NB4 (cell line): ENCODE results near the gene LCNL1.

Experiments used
- DNase-seq: peaks from one replicate; pipeline ENCODE4 v3.0.0; 2010; ENCODE audit warnings: low read depth
- H3K4me3 ChIP-seq: one replicate; pipeline ENCODE4 v1.5.1; 2011; ENCODE audit warnings: mild to moderate bottlenecking, low read depth, low read length, moderate library complexity
- MYC ChIP-seq: IDR thresholded peaks from 2 replicates; pipeline ENCODE4 v1.6.1; 2011; ENCODE audit warnings: low read depth, low read length
- POLR2A ChIP-seq: IDR thresholded peaks from 2 replicates; pipeline ENCODE4 v1.6.1; 2011; ENCODE audit warnings: mild to moderate bottlenecking; ENCODE audit not compliant: insufficient read length; ENCODE audit errors: extremely low read depth
- TF ChIP-seq, protein P1 (sequence below): IDR thresholded peaks from one replicate; pipeline ENCODE4 v1.5.1; 2012; ENCODE audit warnings: low read depth, low read length
- TF ChIP-seq, protein P2 (sequence below): IDR thresholded peaks from 2 replicates; pipeline ENCODE4 v1.6.1; 2011; ENCODE audit warnings: low read depth, low read length

LCNL1 gene

DNA sequence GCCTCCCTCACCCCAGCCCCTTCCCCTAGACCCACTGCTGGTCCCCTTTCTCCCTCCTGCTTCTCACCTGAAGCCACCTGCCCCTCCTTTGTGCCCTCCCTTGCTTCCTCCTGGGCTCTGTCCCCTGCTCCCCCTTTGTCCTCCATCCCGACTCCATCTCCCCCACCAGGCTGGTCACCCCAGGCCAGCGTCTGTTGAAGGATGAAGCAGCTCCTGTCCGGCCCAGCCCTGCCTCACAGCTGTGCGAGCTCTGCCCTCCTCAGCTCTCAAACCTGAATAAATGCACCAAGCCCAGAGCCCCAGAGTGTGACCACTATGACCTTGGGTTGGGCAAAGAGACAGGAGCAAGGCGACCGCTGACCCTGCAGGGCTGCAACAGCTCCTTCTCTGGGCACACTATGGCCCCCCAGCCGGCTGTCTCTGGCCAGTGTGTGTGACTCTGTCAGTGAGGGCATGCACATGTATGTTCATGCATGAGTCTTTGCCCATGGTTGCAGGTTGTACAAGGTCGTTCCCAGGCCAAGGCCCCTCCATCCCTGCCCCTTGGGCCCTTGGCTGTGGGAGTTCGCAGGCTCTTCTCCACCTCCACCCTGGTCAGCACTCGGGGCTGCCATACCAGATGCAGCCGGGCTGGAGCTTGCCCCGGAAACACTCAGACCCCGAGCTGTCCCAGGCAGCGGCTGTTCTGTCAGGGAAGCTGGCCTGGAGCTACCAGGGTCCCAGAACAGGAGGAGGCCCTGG, 27.4 kb upstream of the LCNL1 start:
- no peak for DNase-seq
- TF ChIP-seq MYC, result no peak
- TF ChIP-seq, protein P1, sequence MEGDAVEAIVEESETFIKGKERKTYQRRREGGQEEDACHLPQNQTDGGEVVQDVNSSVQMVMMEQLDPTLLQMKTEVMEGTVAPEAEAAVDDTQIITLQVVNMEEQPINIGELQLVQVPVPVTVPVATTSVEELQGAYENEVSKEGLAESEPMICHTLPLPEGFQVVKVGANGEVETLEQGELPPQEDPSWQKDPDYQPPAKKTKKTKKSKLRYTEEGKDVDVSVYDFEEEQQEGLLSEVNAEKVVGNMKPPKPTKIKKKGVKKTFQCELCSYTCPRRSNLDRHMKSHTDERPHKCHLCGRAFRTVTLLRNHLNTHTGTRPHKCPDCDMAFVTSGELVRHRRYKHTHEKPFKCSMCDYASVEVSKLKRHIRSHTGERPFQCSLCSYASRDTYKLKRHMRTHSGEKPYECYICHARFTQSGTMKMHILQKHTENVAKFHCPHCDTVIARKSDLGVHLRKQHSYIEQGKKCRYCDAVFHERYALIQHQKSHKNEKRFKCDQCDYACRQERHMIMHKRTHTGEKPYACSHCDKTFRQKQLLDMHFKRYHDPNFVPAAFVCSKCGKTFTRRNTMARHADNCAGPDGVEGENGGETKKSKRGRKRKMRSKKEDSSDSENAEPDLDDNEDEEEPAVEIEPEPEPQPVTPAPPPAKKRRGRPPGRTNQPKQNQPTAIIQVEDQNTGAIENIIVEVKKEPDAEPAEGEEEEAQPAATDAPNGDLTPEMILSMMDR, result no peak
- no peak for TF ChIP-seq POLR2A
- TF ChIP-seq, protein P2, sequence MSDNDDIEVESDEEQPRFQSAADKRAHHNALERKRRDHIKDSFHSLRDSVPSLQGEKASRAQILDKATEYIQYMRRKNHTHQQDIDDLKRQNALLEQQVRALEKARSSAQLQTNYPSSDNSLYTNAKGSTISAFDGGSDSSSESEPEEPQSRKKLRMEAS, result no peak
- no peak overlapping the region for H3K4me3 ChIP-seq

DNA sequence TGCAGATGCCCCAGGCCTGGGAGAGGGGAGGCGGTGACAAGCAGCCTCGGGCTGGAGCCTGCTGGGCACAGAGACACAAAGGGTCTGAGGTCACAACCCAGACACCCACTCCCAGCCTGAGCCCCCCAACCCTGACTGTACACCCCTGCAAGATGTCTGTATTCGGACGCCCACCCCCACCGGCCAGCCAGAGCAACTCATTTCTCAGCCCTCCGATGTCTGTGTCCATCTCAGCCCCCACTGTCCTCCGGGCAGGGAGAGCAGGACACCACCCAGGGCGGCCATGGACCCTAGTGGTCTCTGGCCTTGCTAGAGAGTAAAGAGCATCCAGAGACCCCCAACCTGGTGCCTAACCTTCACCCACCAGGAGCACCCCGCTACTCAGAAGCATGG, 26.9 kb upstream of the LCNL1 start:
- TF ChIP-seq POLR2A, result no peak
- TF ChIP-seq MYC, result no peak
- TF ChIP-seq, protein P1, result no peak
- TF ChIP-seq, protein P2, result no peak
- H3K4me3 ChIP-seq, result no peak overlapping the region
- no peak for DNase-seq

DNA sequence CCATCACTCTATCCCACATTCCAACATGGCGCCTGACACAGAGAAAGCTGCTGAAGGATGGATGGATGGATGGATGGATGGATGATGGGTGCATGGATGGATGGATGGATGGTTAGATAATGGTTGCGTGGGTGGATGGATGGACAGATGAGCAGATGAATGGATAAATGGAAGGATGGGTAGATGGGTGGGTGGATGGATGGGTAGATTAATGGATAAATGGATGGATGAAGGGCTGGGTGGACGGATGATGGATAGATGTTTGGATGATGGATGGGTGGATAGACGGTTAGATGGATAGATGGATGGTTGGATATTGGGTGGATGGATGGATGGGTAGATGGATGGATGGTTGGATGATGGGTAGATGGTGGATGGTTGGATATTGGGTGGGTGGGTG, 26.2 kb upstream of the LCNL1 start:
- no peak overlapping the region for H3K4me3 ChIP-seq
- TF ChIP-seq MYC (no peak), POLR2A (no peak)
- TF ChIP-seq, protein P1, result no peak
- TF ChIP-seq, protein P2, result no peak
- DNase-seq, result no peak

DNA sequence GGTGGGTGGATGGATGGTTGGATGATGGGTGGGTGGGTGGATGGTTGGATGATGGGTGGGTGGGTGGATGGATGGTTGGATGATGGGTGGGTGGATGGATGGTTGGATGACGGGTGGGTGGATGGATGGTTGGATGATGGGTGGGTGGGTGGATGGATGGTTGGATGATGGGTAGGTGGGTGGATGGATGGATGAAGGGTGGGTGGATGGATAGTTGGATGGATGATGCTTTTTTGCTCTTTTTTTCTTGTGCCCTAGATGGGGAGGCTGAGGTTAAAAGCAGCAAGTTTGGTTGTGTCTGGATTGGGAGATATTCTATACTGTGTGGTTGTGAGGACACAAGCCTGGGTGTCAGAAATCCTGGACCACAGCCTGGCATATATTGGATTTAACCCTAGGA, 25.3 kb upstream of the LCNL1 start:
- TF ChIP-seq POLR2A, result no peak
- TF ChIP-seq, protein P2, result no peak
- TF ChIP-seq, protein P1, result no peak
- TF ChIP-seq MYC, result no peak
- no peak for DNase-seq
- H3K4me3 ChIP-seq, result no peak overlapping the region

DNA sequence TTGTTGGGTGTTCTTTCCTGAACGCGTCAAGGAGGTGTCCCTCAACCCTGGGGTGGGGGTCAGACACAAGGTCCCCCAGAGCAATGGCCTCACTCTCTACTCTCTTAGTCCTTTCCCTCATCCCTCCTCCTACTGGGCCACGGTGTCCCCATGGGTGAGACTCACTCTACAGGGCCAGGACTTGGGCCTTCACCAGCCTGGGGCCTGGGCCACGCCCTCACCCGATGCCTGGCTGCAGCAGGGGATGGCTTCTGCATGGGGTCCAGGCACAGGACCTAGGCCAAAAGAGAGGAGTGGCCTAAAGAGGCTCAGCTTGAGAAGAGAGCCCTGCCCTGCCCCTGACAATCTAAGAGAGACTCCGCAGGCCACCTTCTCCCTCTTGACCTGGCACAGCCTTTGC, 24.9 kb upstream of the LCNL1 start:
- TF ChIP-seq, protein P2, result no peak
- TF ChIP-seq POLR2A, result no peak
- TF ChIP-seq, protein P1, result no peak
- no peak for TF ChIP-seq MYC
- no peak for DNase-seq
- H3K4me3 ChIP-seq, result no peak overlapping the region
